Stimulated activated CD4-positive, alpha-beta T cell treated with anti-CD3 and anti-CD28 coated beads, Interleukin-1b, Interleukin-23, amount 100 ng/mL, for 24 hours (primary cell): ENCODE results near the gene PBX3.
A peak's percentile ranks its signal among the peaks of the same experiment; 100 is the strongest.
"Not testable (repeated sequence)": the region's sequence is repeated elsewhere in the genome, so short reads cannot be mapped to it uniquely, and the experiment has no call there.

Source experiments
- DNase-seq, 4 experiments: peaks; one replicate each; pipeline ENCODE4 v3.0.0-alpha.2; 2020; ENCODE audit warnings: low read depth in 4 of 4, low spot score in 1 of 4

The PBX3 gene

GRCh38 chr9:125774106-125774505 lies 26.9 kb downstream of the PBX3 start:
- DNase-seq: no peak

- DNase-seq: not testable (repeated sequence)
Measured at GRCh38 chr9:125776789-125777188, 29.6 kb downstream of the PBX3 start.

GRCh38 chr9:125778538-125779219 lies 31.5 kb downstream of the PBX3 start:
- not testable (repeated sequence) for DNase-seq

GRCh38 chr9:125779220-125779565 lies 32.0 kb downstream of the PBX3 start:
- DNase-seq: not testable (repeated sequence)

- no peak for DNase-seq
Measured at GRCh38 chr9:125782718-125783117, 35.5 kb downstream of the PBX3 start.

- no peak for DNase-seq
Measured at GRCh38 chr9:125784286-125785049, 37.3 kb downstream of the PBX3 start.

GRCh38 chr9:125785248-125785751 lies 38.1 kb downstream of the PBX3 start:
- peak in 1 of 4 experiments; percentile 0 for DNase-seq

- DNase-seq: no peak
Measured at GRCh38 chr9:125787715-125788114, 40.5 kb downstream of the PBX3 start.

- no peak for DNase-seq
Measured at GRCh38 chr9:125789196-125789595, 42.0 kb downstream of the PBX3 start.

- no peak for DNase-seq
Measured at GRCh38 chr9:125794708-125795107, 47.5 kb downstream of the PBX3 start.

GRCh38 chr9:125795970-125796596 lies 48.9 kb downstream of the PBX3 start:
- no peak for DNase-seq

GRCh38 chr9:125797930-125798329 lies 50.8 kb downstream of the PBX3 start:
- no peak for DNase-seq

GRCh38 chr9:125803526-125803925 lies 56.4 kb downstream of the PBX3 start:
- no peak for DNase-seq

- DNase-seq: no peak
Measured at GRCh38 chr9:125805057-125805456, 57.9 kb downstream of the PBX3 start.

GRCh38 chr9:125805586-125805985 lies 58.4 kb downstream of the PBX3 start:
- DNase-seq: no peak

GRCh38 chr9:125807079-125807478 lies 59.9 kb downstream of the PBX3 start:
- DNase-seq: no peak

- DNase-seq: no peak
Measured at GRCh38 chr9:125810161-125810560, 63.0 kb downstream of the PBX3 start.

GRCh38 chr9:125811002-125811401 lies 63.8 kb downstream of the PBX3 start:
- no peak for DNase-seq

GRCh38 chr9:125812403-125812802 lies 65.2 kb downstream of the PBX3 start:
- DNase-seq: no peak

GRCh38 chr9:125815568-125815967 lies 68.4 kb downstream of the PBX3 start:
- no peak for DNase-seq

- no peak for DNase-seq
Measured at GRCh38 chr9:125816321-125816720, 69.1 kb downstream of the PBX3 start.
